ENCODE results near the gene SHC4.

SHC4 gene

GRCh38 chr15:48872632-48873031 is 91.1 kb downstream of the SHC4 start:
- TF ChIP-seq, protein P1, sequence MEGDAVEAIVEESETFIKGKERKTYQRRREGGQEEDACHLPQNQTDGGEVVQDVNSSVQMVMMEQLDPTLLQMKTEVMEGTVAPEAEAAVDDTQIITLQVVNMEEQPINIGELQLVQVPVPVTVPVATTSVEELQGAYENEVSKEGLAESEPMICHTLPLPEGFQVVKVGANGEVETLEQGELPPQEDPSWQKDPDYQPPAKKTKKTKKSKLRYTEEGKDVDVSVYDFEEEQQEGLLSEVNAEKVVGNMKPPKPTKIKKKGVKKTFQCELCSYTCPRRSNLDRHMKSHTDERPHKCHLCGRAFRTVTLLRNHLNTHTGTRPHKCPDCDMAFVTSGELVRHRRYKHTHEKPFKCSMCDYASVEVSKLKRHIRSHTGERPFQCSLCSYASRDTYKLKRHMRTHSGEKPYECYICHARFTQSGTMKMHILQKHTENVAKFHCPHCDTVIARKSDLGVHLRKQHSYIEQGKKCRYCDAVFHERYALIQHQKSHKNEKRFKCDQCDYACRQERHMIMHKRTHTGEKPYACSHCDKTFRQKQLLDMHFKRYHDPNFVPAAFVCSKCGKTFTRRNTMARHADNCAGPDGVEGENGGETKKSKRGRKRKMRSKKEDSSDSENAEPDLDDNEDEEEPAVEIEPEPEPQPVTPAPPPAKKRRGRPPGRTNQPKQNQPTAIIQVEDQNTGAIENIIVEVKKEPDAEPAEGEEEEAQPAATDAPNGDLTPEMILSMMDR (IDR thresholded peaks at IDR 0.05; ENCODE audit: borderline replicate concordance, control extremely low read depth, extremely low read depth, insufficient read depth, missing control alignments) = no peak
- in situ Hi-C loops (cut with MboI; ENCODE audit: low sequenced_read_pairs, unreplicated experiment) = loop anchor here (25.0 kb wide), 2 partner anchors 1165 to 1265 kb away; no protein-coding TSS in a partner anchor
- no peak for DNase-seq (ENCODE audit: low spot score)

DNA sequence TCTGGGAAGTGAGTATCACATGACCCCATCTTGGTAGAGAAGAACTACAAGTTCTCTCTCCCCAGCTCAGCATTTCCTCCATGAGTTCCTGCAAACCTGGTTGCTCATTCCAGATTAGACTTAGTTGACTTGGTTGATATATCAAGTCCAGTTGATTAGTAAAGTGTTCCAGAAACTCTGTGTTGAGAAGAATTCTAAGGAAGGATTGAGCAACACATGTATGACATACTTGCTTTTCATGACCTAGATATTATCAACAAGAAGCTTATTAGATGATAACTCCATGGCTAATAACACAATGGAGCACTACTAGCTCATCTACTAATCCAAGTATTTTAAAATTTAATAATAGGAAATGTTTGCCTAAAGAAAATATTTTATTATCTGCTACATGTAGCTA is 92.2 kb downstream of the SHC4 start:
- DNase-seq (ENCODE audit: low spot score) = no peak
- TF ChIP-seq, protein P1 (IDR thresholded peaks at IDR 0.05; ENCODE audit: borderline replicate concordance, control extremely low read depth, extremely low read depth, insufficient read depth, missing control alignments) = no peak
- in situ Hi-C loops (cut with MboI; ENCODE audit: low sequenced_read_pairs, unreplicated experiment) = loop anchor here (25.0 kb wide), 2 partner anchors 1166 to 1266 kb away; no protein-coding TSS in a partner anchor

- DNase-seq (ENCODE audit: low spot score) = no peak
- TF ChIP-seq, protein P1 (IDR thresholded peaks at IDR 0.05; ENCODE audit: borderline replicate concordance, control extremely low read depth, extremely low read depth, insufficient read depth, missing control alignments) = no peak
- in situ Hi-C loops (cut with MboI; ENCODE audit: low sequenced_read_pairs, unreplicated experiment) = loop anchor here (10.0 to 25.0 kb wide), 4 partner anchors 285 to 1267 kb away; partner anchors contain the start of gene COPS2
Observed at GRCh38 chr15:48869966-48870365, 93.8 kb downstream of the SHC4 start.

- in situ Hi-C loops (cut with MboI; ENCODE audit: low sequenced_read_pairs, unreplicated experiment) = loop anchor here (10.0 to 25.0 kb wide), 4 partner anchors 286 to 1269 kb away; partner anchors contain the start of gene COPS2
- TF ChIP-seq, protein P1 (IDR thresholded peaks at IDR 0.05; ENCODE audit: borderline replicate concordance, control extremely low read depth, extremely low read depth, insufficient read depth, missing control alignments) = no peak
- DNase-seq (ENCODE audit: low spot score) = no peak
Observed at GRCh38 chr15:48868536-48868935, 95.2 kb downstream of the SHC4 start.

DNA sequence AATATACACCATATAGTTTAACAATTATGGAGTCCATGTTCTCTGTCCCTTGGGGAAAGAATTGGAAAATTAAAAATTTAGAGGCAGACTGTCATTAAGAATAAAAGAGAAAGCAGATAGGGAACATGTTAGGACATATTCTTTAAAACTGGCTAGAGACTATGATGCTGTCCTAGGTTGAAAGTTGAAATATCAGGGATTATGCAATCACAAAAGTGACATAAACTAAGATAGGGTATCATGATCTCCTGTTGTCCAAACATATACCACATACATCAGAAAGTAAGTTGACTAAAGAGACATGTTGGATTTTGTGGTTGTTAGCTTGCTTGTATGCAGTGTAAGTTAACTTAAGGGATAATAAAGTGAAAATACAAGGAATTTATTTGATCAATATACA is 95.7 kb downstream of the SHC4 start:
- TF ChIP-seq, protein P1 (IDR thresholded peaks at IDR 0.05; ENCODE audit: borderline replicate concordance, control extremely low read depth, extremely low read depth, insufficient read depth, missing control alignments) = no peak
- no peak for DNase-seq (ENCODE audit: low spot score)
- in situ Hi-C loops (cut with MboI; ENCODE audit: low sequenced_read_pairs, unreplicated experiment) = loop anchor here (10.0 to 25.0 kb wide), 4 partner anchors 287 to 1269 kb away; partner anchors contain the start of gene COPS2

DNA sequence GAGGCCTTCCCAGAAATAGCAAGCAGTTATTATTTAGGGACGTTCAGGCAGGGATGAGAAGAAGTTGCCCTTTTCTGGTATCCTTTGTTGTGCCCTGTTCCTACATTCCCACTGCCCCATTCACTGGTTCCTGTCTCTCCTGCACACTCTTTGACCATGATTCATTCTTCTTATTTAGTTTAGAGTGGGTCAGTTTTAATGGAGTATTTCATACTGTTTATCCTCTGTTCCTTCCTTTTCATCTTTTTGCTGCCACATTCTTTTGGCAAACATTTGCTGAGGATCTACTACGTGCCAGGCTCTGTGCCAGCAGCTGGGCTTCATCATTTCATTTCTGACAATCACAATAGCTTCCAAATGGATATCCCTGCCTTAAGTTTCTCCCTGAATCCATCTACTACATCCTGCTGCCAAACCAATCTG is 97.6 kb downstream of the SHC4 start:
- TF ChIP-seq, protein P1 (IDR thresholded peaks at IDR 0.05; ENCODE audit: borderline replicate concordance, control extremely low read depth, extremely low read depth, insufficient read depth, missing control alignments) = no peak
- DNase-seq (ENCODE audit: low spot score) = no peak
- in situ Hi-C loops (cut with MboI; ENCODE audit: low sequenced_read_pairs, unreplicated experiment) = loop anchor here (10.0 to 25.0 kb wide), 4 partner anchors 289 to 1271 kb away; partner anchors contain the start of gene COPS2
